ENCODE results near the gene C5orf34.
"Not testable (repeated sequence)": the region's sequence is repeated elsewhere in the genome, so short reads cannot be mapped to it uniquely, and the experiment has no call there.

C5orf34 gene

GRCh38 chr5:43514025-43514424, 923 bp downstream of the C5orf34 start:
- no peak for DNase-seq (ENCODE audit: low spot score)

DNA sequence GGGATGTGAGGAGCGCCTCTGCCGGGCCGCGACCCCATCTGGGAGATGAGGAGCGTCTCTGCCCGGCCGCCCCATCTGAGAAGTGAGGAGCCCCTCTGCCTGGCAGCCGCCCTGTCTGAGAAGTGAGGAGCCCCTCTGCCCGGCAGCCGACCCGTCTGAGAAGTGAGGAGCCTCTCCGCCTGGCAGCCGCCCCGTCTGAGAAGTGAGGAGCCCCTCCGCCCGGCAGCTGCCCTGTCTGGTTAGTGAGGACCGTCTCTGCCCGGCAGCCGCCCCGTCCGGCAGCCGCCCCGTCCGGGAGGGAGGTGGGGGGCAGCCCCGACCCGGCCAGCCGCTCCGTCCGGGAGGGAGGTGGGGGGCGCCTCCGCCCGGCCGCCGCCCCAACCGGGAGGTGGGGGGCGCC, 3.9 kb downstream of the C5orf34 start:
- not testable (repeated sequence) for DNase-seq (ENCODE audit: low spot score)

- no peak for DNase-seq (ENCODE audit: low spot score)
Measured at GRCh38 chr5:43498581-43498980, 16.4 kb downstream of the C5orf34 start.

- no peak for DNase-seq (ENCODE audit: low spot score)
Measured at GRCh38 chr5:43497311-43498104, 17.4 kb downstream of the C5orf34 start.

DNA sequence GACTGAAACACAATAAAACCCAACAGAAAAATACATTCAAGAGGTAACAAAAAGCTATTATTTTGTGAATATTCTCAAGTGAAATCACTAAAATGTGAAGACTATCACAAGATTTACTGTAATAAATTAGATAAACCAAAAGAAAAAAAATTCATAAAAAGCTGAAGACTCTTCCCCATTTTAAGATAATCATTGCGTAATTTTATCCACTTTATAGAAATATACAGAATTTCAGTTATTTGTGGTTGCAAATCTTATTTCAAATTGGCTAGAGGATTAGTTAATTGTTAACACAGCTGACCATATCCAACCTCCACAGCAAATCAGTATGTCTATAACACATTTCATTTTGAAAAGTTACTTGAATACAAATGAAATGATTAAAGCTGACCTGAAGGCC, 23.6 kb downstream of the C5orf34 start:
- no peak for DNase-seq (ENCODE audit: low spot score)

GRCh38 chr5:43486353-43486752, 28.6 kb downstream of the C5orf34 start:
- no peak for DNase-seq (ENCODE audit: low spot score)

- no peak for DNase-seq (ENCODE audit: low spot score)
Measured at GRCh38 chr5:43485406-43485805, 29.5 kb downstream of the C5orf34 start.

GRCh38 chr5:43484106-43484849, 30.7 kb downstream of the C5orf34 start:
- peak; percentile 89 for DNase-seq (ENCODE audit: low spot score)

DNA sequence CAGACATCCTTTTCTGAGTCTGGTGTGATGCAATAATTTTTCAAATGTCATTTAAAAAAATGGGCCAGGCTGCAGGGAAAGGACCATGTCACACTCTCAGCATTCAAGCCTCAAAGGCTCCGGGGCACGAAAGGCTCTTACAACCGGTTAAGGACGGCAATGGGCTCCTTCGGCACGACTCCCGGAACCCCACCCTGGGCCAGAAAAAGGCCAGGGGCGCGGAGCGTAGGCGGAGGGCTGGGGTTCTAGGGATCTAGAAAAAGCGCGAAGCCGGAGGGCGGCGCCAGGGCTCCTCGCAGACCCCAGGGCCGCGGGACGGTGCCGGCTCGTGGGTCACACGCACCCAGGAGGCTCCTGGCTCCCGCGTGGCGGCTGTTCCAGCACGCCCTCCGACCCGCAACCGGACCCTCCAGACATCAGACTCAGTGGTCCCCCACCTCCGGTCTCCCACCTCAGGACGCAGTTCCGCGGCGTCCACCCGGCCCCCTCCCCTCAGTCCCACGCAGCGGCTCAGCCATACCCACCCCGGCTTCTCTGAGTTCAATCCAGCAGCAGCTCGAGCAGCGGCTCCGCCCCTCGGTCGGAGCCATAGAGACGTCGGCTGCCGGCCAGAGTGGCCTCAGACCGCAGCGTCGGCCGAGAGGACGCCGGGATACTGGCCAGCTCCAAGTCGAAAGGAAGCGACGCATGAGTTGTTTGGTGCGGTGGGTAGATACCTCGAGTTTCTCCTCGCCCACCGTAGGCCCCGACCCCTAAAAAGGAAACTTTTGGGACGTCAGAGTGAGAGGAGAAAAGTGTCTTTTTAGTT, 31.4 kb downstream of the C5orf34 start, which contains the start of gene TMEM267:
Gene TMEM267 (minus strand): TSS at position 568 of the 808 bp plus-strand sequence. CDS start 29,896 bp downstream, outside the sequence.
- DNase-seq (ENCODE audit: low spot score) = peak; percentile 90

DNA sequence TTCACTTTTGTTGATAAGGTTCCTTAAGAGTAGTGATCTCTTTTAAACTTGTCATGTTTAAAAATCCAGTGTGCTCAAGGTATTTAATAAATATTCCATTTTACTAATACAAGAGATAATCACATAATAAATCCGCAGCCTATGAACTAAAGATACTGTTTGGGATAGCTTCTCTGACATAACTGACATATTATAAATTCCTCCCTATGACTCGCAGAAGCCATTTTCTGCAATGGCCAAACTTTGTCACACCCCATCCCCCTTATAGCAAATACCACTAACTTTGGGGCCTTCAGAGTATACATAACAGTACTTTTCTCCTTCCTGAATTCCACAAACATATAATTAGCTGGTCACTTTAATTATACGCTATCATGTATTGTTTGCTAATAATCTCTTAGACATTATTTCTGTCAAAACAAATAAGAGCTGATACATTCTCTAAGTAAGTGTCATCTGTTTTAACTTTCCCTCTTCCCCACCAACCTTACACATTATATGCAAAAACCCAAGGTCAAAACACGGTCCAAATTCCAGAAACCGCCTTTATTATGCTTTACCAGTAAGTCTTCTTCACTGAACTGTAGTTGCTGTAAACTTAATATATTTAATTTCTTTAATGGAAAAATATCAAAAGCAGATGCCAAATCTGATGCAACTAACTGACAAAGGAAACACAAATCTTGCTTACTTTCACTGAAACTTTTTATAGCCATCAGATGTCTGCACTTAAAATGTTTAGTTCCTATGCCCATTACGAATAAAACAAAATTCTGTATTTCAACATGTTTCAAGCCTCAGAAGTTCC, 32.3 kb downstream of the C5orf34 start:
- peak; percentile 50 for DNase-seq (ENCODE audit: low spot score)

GRCh38 chr5:43469671-43470391, 45.1 kb downstream of the C5orf34 start:
- no peak for DNase-seq (ENCODE audit: low spot score)

DNA sequence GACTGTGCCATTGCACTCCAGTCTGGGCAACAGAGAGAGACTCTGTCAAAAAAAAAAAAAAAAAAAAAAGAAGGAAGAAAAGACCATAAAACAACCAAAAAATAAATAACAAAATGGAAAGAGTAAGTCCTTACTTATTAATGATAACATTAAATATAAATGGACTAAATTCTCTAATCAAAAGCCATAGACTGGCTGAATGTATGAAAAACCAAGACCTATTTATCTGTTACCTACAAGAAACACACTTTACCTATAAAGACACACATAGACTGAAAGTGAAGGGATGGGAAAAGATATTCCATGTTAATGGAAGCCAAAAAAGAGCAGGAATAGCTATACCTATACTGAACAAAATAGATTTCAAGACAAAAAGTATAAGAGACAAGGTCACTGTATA, 47.8 kb downstream of the C5orf34 start:
- DNase-seq (ENCODE audit: low spot score) = no peak

GRCh38 chr5:43465455-43465854, 49.5 kb downstream of the C5orf34 start:
- DNase-seq (ENCODE audit: low spot score) = not testable (repeated sequence)

DNA sequence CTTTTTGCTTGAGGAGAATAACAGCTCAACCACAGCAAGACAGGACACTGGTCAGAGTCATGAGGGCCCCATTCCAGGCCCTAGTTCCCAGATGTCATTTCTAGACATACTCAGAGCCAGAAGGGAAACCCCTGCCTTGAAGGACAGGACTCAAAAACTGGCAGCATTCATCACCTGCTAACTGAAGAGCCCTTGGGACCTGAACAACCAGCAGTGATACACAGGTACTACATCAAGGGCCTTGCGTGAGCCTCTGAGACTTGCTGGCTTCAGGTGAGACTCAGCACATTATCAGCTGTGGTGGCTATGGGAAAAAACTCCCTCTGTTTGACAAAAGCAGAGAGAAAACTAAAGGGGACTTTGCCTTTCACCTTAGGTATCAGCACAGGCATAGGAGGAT, 53.9 kb downstream of the C5orf34 start:
- no peak for DNase-seq (ENCODE audit: low spot score)

- no peak for DNase-seq (ENCODE audit: low spot score)
Measured at GRCh38 chr5:43456556-43456955, 58.4 kb downstream of the C5orf34 start.

DNA sequence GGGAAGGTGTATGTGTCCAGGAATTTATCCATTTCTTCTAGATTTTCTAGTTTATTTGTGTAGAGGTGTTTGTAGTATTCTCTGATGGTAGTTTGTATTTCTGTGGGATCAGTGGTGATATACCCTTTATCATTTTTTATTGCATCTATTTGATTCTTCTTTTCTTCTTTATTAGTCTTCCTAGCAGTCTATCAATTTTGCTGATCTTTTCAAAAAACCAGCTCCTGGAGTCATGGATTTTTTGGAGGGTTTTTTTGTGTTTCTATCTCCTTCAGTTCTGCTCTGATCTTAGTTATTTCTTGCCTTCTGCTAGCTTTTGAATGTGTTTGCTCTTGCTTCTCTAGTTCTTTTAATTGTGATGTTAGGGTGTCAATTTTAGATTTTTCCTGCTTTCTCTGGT, 73.4 kb downstream of the C5orf34 start:
- not testable (repeated sequence) for DNase-seq (ENCODE audit: low spot score)

DNA sequence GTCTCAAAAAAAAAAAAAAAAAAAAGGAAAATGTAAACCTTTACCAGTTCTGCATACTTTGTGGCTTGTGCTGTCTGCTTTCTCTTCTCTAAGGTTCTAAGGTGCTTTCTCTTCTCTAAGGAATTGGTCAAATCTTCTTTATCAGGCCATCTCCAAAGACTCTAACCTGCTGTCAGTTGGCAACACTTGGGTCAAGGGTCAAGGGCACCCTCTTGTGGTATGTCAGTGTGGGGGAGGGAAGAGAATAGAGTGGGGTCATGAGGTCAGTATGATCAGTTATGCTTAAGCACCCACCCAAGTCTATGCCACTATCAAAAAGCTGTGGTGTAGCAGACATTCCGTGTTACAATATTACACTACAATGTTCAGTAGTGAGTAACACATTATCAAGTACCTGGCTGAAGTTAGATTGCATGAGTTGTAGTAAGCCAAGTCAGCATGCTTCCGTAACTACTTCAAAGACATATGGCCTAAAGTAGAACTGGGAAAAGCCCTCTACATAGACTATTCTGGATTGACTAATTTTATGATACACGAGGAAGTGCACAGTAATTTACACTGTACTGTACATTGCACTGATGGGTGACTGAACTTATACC, 77.8 kb downstream of the C5orf34 start:
- DNase-seq (ENCODE audit: low spot score) = no peak
